MM.1S (cell line): ENCODE measurements around the gene EIF2S1.

Experiments
- DNase-seq: peaks from one replicate; pipeline ENCODE4 v3.0.0-alpha.2; 2015
- H2AFZ ChIP-seq: fragments of 300-600 bp; sonication (generic); 2 replicates; pipeline ENCODE4 v1.6.0; 2016; ENCODE audit warnings: antibody characterized with exemption, low read length
- H3F3A ChIP-seq: fragments of 300-600 bp; sonication (generic); 2 replicates; pipeline ENCODE4 v1.6.1; 2016; ENCODE audit warnings: mild to moderate bottlenecking, antibody characterized with exemption, low read length, moderate library complexity, mixed read lengths; ENCODE audit not compliant: insufficient read depth
- H3K27ac ChIP-seq: fragments of 300-600 bp; sonication (generic); 2 replicates; pipeline ENCODE4 v1.5.1; 2016; ENCODE audit warnings: mild to moderate bottlenecking, low read length
- H3K27me3 ChIP-seq: fragments of 300-600 bp; sonication (generic); replicated peaks from 2 replicates; pipeline ENCODE4 v1.6.0; 2016; ENCODE audit warnings: low read length; ENCODE audit not compliant: insufficient read depth
- H3K36me3 ChIP-seq: fragments of 300-600 bp; sonication (generic); replicated peaks from 2 replicates; pipeline ENCODE4 v1.6.1; 2016; ENCODE audit warnings: mild to moderate bottlenecking, low read length, mixed read lengths; ENCODE audit not compliant: insufficient read depth
- H3K4me1 ChIP-seq: fragments of 300-600 bp; sonication (generic); 2 replicates; pipeline ENCODE4 v1.6.1; 2016; ENCODE audit warnings: low read length, mixed read lengths
- H3K4me2 ChIP-seq: fragments of 300-600 bp; sonication (generic); 2 replicates; pipeline ENCODE4 v1.6.0; 2016; ENCODE audit warnings: low read depth, low read length
- H3K4me3 ChIP-seq: fragments of 300-600 bp; sonication (generic); 2 replicates; pipeline ENCODE4 v1.5.1; 2016; ENCODE audit warnings: low read length, mixed read lengths
- H3K79me2 ChIP-seq: fragments of 300-600 bp; sonication (generic); 2 replicates; pipeline ENCODE4 v1.6.1; 2016; ENCODE audit warnings: mixed run types, low read length, mixed read lengths
- H3K9ac ChIP-seq: fragments of 300-600 bp; sonication (generic); 2 replicates; pipeline ENCODE4 v1.6.1; 2016; ENCODE audit warnings: low read length, mixed read lengths
- H3K9me2 ChIP-seq: fragments of 300-600 bp; sonication (generic); replicated peaks from 2 replicates; pipeline ENCODE4 v1.6.1; 2016; ENCODE audit warnings: mild to moderate bottlenecking, low read length, mixed read lengths; ENCODE audit not compliant: insufficient read depth
- H3K9me3 ChIP-seq: fragments of 300-600 bp; sonication (generic); replicated peaks from 2 replicates; pipeline ENCODE4 v1.6.1; 2016; ENCODE audit warnings: mild to moderate bottlenecking, low read length, mixed read lengths; ENCODE audit not compliant: insufficient read depth
- H4K20me1 ChIP-seq: fragments of 300-600 bp; sonication (generic); 2 replicates; pipeline ENCODE4 v1.6.1; 2016; ENCODE audit warnings: mild to moderate bottlenecking, low read length, moderate library complexity, mixed read lengths; ENCODE audit not compliant: insufficient read depth
- CTCF ChIP-seq: fragments of 300-600 bp; sonication (generic); IDR thresholded peaks from 2 replicates; pipeline ENCODE4 v1.5.1; 2016; ENCODE audit warnings: antibody characterized with exemption, low read length, mixed read lengths
- EZH2 ChIP-seq: fragments of 300-600 bp; sonication (generic); optimal IDR thresholded peaks from 2 replicates; pipeline ENCODE3; 2017; ENCODE audit warnings: low read depth, mild to moderate bottlenecking, antibody characterized with exemption, low read length, mixed read lengths
- EZH2phosphoT487 ChIP-seq: fragments of 300-600 bp; sonication (generic); IDR thresholded peaks from 2 replicates; pipeline ENCODE4 v1.6.1; 2018; ENCODE audit warnings: antibody characterized with exemption, low read length

Gene EIF2S1

GRCh38 chr14:67373347-67373746, 13.2 kb downstream of the EIF2S1 start:
- Histone ChIP-seq H3K36me3 (no peaks in the 10 kb centered on the region), H3K9me3 (no peaks in the 10 kb centered on the region), H3K4me2 (no peak overlapping the region), H3K27me3 (no peaks in the 10 kb centered on the region), H3K79me2 (peaks cover 41% of the 10 kb centered on the region), H3K9me2 (no peaks in the 10 kb centered on the region), H3K4me1 (no peaks in the 10 kb centered on the region), H3K4me3 (no peak overlapping the region), H3K9ac (no peak overlapping the region), H3K27ac (no peak overlapping the region), H2AFZ (no peak overlapping the region), H4K20me1 (no peaks in the 10 kb centered on the region), H3F3A (no peaks in the 10 kb centered on the region)
- DNase-seq = no peak
- TF ChIP-seq CTCF = no peak
- TF ChIP-seq EZH2 = no peak
- TF ChIP-seq EZH2phosphoT487 = no peak

- no peaks in the 10 kb centered on the region for H3K27me3 ChIP-seq
- no peak for TF ChIP-seq CTCF
- TF ChIP-seq EZH2 = no peak
- H3K79me2 ChIP-seq = peaks cover 24% of the 10 kb centered on the region; the same call in 1 of the 2 replicates
Measured at GRCh38 chr14:67377916-67378315, 17.8 kb downstream of the EIF2S1 start.

GRCh38 chr14:67385120-67385519, 25.0 kb downstream of the EIF2S1 start:
- no peaks in the 10 kb centered on the region for H3K27me3 ChIP-seq
- H3K4me1 ChIP-seq = no peaks in the 10 kb centered on the region
- H3K9ac ChIP-seq = no peak overlapping the region
- H3K4me2 ChIP-seq = no peak overlapping the region
- H2AFZ ChIP-seq = no peak overlapping the region
- H3K36me3 ChIP-seq = peaks cover 15% of the 10 kb centered on the region; the same call in 1 of the 2 replicates
- no peak for DNase-seq
- H3K27ac ChIP-seq = no peak overlapping the region
- H3K79me2 ChIP-seq = no peaks in the 10 kb centered on the region
- H4K20me1 ChIP-seq = no peaks in the 10 kb centered on the region
- no peak overlapping the region for H3K4me3 ChIP-seq
- no peaks in the 10 kb centered on the region for H3K9me3 ChIP-seq
- H3F3A ChIP-seq = no peaks in the 10 kb centered on the region
- H3K9me2 ChIP-seq = no peaks in the 10 kb centered on the region
- no peak for TF ChIP-seq EZH2phosphoT487
- no peak for TF ChIP-seq EZH2
- TF ChIP-seq CTCF = no peak

More at GRCh38 chr14:67377916-67378315, 17.8 kb downstream of the EIF2S1 start:
- no peaks in the 10 kb centered on the region for H4K20me1 ChIP-seq
- no peaks in the 10 kb centered on the region for H3K9me3 ChIP-seq
- H3K9ac ChIP-seq = no peak overlapping the region
- no peak overlapping the region for H2AFZ ChIP-seq
- no peaks in the 10 kb centered on the region for H3K4me1 ChIP-seq
- H3F3A ChIP-seq = no peaks in the 10 kb centered on the region
- no peaks in the 10 kb centered on the region for H3K9me2 ChIP-seq
- no peak overlapping the region for H3K4me2 ChIP-seq
- H3K36me3 ChIP-seq = peaks cover 15% of the 10 kb centered on the region; the same call in 1 of the 2 replicates
- no peak for DNase-seq
- no peak overlapping the region for H3K27ac ChIP-seq
- H3K4me3 ChIP-seq = no peak overlapping the region
